ENCODE measurements around the gene DUSP22. TPM values are rescaled to one million over a fixed set of nuclear protein-coding genes. Genes with fewer than 3 reads are reported as not detected.

DUSP22 gene
- total and polyA plus RNA-seq, 4 donors = 9.5 to 31.0 (median 20.1) TPM

GRCh38 chr6:367891-368630 is 75.8 kb downstream of the DUSP22 start:
- no peak overlapping the region for H3K9ac ChIP-seq (ENCODE audit: low read depth in 1 of 2, low read length in 2 of 2)
- no peaks in the 10 kb centered on the region for H3K4me1 ChIP-seq (ENCODE audit: control insufficient read depth in 4 of 4, insufficient read depth in 4 of 4, low read length in 3 of 4)
- DNase-seq (ENCODE audit: low spot score) = no peak
- TF ChIP-seq ATF3 (IDR thresholded peaks at IDR 0.05) (no peak), SP1 (IDR thresholded peaks at IDR 0.05) (no peak), MAX (IDR thresholded peaks at IDR 0.05) (no peak), EGR1 (IDR thresholded peaks at IDR 0.05; ENCODE audit: low read depth in 2 of 2) (no peak), RAD21 (IDR thresholded peaks at IDR 0.05) (no peak), ZBTB33 (IDR thresholded peaks at IDR 0.05) (no peak), YY1 (IDR thresholded peaks at IDR 0.05) (no peak), TAF1 (conservative IDR thresholded peaks at IDR 0.05) (no peak), FOXA1 (IDR thresholded peaks at IDR 0.05) (no peak), CTCF (IDR thresholded peaks at IDR 0.05; ENCODE audit: low read depth, low read length, missing input control) (no peak), FOXA2 (IDR thresholded peaks at IDR 0.05) (no peak), HNF4G (IDR thresholded peaks at IDR 0.05) (no peak), HNF4A (conservative IDR thresholded peaks at IDR 0.05) (no peak), JUND (IDR thresholded peaks at IDR 0.05) (no peak), NR2F2 (IDR thresholded peaks at IDR 0.05) (no peak), RXRA (IDR thresholded peaks at IDR 0.05) (no peak)
- TF ChIP-seq, protein P1, sequence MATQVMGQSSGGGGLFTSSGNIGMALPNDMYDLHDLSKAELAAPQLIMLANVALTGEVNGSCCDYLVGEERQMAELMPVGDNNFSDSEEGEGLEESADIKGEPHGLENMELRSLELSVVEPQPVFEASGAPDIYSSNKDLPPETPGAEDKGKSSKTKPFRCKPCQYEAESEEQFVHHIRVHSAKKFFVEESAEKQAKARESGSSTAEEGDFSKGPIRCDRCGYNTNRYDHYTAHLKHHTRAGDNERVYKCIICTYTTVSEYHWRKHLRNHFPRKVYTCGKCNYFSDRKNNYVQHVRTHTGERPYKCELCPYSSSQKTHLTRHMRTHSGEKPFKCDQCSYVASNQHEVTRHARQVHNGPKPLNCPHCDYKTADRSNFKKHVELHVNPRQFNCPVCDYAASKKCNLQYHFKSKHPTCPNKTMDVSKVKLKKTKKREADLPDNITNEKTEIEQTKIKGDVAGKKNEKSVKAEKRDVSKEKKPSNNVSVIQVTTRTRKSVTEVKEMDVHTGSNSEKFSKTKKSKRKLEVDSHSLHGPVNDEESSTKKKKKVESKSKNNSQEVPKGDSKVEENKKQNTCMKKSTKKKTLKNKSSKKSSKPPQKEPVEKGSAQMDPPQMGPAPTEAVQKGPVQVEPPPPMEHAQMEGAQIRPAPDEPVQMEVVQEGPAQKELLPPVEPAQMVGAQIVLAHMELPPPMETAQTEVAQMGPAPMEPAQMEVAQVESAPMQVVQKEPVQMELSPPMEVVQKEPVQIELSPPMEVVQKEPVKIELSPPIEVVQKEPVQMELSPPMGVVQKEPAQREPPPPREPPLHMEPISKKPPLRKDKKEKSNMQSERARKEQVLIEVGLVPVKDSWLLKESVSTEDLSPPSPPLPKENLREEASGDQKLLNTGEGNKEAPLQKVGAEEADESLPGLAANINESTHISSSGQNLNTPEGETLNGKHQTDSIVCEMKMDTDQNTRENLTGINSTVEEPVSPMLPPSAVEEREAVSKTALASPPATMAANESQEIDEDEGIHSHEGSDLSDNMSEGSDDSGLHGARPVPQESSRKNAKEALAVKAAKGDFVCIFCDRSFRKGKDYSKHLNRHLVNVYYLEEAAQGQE (IDR thresholded peaks at IDR 0.05) = no peak
- H3K36me3 ChIP-seq (ENCODE audit: control insufficient read depth in 4 of 4, insufficient read depth in 3 of 4, low read depth in 1 of 4, low read length in 3 of 4) = no peaks in the 10 kb centered on the region
- peaks cover 0 to 9% (median 3%) of the 10 kb centered on the region in 4 donors for H3K9me3 ChIP-seq (ENCODE audit: control insufficient read depth in 4 of 4, low read length in 3 of 4)
- WGBS = 76% methylated on average over 17 of the region's 17 CpGs
- peaks cover 0 to 6% (median 3%) of the 10 kb centered on the region in 4 donors for H3K27me3 ChIP-seq (ENCODE audit: control insufficient read depth in 4 of 4, insufficient read depth in 4 of 4, low read length in 3 of 4)
- no peak overlapping the region for H3K27ac ChIP-seq (ENCODE audit: low read depth in 1 of 2, low read length in 2 of 2)
- H3K4me3 ChIP-seq (ENCODE audit: low read depth in 1 of 3, low read length in 3 of 3) = no peak overlapping the region
